ENCODE measurements around the gene CDKL5. TPM values are rescaled to one million over a fixed set of nuclear protein-coding genes. Genes with fewer than 3 reads are reported as not detected.
A peak's percentile ranks its signal among the peaks of the same experiment; 100 is the strongest.
"Not testable (repeated sequence)": the region's sequence is repeated elsewhere in the genome, so short reads cannot be mapped to it uniquely, and the experiment has no call there.

Gene CDKL5
- 1 to 10 TPM; 4.2 to 5.0 TPM for total RNA-seq
- long read RNA-seq = 0 reads

GRCh38 chrX:18425199-18426003 is at the start of gene CDKL5:
Gene CDKL5, plus strand, starts transcription at chrX:18425608. Its CDS starts 81,489 bp downstream, at chrX:18507097.
- peak; percentile 96 to 97 for DNase-seq
- intact Hi-C loops (cut with DNase I, micrococcal nuclease) = no loop called here
- ATAC-seq = peak; percentile 97

DNA sequence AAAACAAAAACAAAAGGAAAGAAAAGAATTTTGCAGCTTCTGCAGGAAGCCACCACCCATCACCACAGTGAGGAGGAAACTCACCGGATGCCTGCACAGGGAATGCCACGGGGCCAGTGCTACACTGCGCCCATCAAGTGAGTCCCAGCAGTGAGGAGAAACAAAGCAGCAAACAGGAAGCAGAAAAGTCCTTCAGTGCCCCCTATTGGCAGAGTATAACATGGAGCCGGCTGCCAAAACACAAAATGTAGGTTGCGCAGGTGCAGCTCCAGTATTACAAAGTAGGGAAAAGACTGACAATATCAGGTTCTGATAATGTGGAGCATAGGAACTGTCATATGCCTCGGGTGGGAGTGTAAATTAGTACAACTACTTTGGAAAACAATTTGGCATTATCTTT is 47.6 kb upstream of the CDKL5 start:
- ATAC-seq (peak; percentile 76), DNase-seq (no peak)
- intact Hi-C loops (cut with DNase I, micrococcal nuclease) = no loop called here

GRCh38 chrX:18389966-18390365 is 35.4 kb upstream of the CDKL5 start:
- intact Hi-C loops (cut with DNase I, micrococcal nuclease) = loop anchor here in 1 of 2 donors (5.0 kb wide), 1 partner anchor 947 kb away; no protein-coding TSS in a partner anchor
- no peak for ATAC-seq
- no peak for DNase-seq

DNA sequence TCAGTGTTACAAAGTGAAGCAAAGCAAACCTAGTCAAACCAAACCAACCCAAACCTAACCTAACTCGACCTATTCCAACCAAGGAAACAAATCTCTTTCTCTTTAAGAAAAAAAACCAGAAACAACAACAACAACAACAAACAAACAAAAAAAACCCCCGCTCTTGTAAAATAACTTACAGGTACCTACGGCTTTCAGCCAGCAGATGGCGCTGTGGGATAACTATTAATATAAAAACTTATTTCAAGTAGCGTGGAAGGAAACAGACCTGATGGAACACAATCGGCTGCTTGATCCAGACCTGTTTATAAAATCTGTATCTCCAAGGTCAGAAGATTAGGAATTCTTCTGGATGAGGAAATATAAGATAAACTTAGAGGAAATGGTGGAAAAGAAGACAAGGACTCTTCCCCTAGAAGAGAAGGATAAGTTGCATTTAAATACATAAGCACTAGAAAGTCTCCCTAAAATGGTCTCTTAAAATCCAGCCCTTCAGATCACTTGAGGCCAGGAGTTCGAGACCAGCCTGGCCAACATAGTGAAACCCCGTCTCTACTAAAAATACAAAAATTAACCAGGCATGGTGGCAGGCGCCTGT is 34.4 kb upstream of the CDKL5 start:
- intact Hi-C loops (cut with DNase I, micrococcal nuclease) = no loop called here

DNA sequence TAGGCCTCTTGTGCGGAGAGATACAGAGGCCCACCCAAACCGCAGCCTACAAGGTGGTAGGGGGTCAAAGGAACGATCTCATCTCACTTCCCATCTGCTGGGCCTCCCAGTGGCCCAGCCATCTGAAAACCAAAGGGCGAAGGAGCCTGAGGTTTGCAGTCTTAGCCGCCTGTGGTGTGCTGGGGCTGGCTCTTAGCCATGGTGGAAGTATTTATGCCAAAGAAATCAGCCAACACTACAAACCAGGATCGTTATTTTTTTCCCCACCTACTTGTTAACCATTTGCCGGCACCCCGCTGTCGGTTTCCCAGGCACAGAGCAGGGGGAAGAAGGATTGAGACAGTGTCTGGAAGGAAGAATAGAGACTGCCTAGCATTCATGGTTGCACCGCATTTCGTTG is 30.9 kb upstream of the CDKL5 start:
- no peak for DNase-seq
- ATAC-seq = no peak
- intact Hi-C loops (cut with DNase I, micrococcal nuclease) = no loop called here

More for the DNA sequence above, 34.4 kb upstream of the CDKL5 start:
- peak; percentile 32 for ATAC-seq
- DNase-seq = peak; percentile 32 to 81

GRCh38 chrX:18401848-18402213 is 23.6 kb upstream of the CDKL5 start:
- intact Hi-C loops (cut with DNase I, micrococcal nuclease) = no loop called here
- DNase-seq (no peak), ATAC-seq (no peak)

GRCh38 chrX:18406531-18407266 is 18.7 kb upstream of the CDKL5 start:
- intact Hi-C loops (cut with DNase I, micrococcal nuclease) = no loop called here
- no peak for DNase-seq
- ATAC-seq = peak; percentile 49

- DNase-seq (no peak), ATAC-seq (peak; percentile 50)
- intact Hi-C loops (cut with DNase I, micrococcal nuclease) = no loop called here
Measured at GRCh38 chrX:18410038-18410437, 15.4 kb upstream of the CDKL5 start.

- no peak for ATAC-seq
Measured at GRCh38 chrX:18415386-18415785, 10.0 kb upstream of the CDKL5 start.

GRCh38 chrX:18422325-18422724 is 3.1 kb upstream of the CDKL5 start:
- DNase-seq (no peak), ATAC-seq (no peak)
- intact Hi-C loops (cut with DNase I, micrococcal nuclease) = no loop called here

More at GRCh38 chrX:18415386-18415785, 10.0 kb upstream of the CDKL5 start:
- intact Hi-C loops (cut with DNase I, micrococcal nuclease) = no loop called here
- DNase-seq = no peak

GRCh38 chrX:18422886-18423285 is 2.5 kb upstream of the CDKL5 start:
- intact Hi-C loops (cut with DNase I, micrococcal nuclease) = no loop called here
- ATAC-seq (no peak), DNase-seq (no peak)

GRCh38 chrX:18424482-18425198 is 768 bp upstream of the CDKL5 start:
- intact Hi-C loops (cut with DNase I, micrococcal nuclease) = no loop called here
- peak in 1 of 2 donors; percentile 19 for DNase-seq
- ATAC-seq = peak; percentile 14

DNA sequence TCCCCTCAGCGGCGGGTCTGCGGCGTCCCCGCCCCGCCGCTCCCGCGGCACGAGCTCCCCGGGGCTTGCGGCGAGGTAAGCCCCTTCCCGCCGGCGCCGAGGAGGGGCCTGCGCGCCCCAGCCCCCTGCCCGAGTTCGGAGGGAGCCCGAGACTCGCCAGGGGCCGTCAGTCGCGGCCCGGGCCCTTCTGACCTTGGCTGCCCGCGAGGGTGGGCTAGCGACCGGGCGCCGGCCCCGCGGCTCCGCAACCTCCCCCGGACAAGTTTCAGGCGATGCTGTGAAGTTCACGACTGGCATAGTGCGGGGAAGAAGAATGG is 554 bp downstream of the CDKL5 start:
- no peak for ATAC-seq
- DNase-seq = peak in 1 of 2 donors; percentile 9
- intact Hi-C loops (cut with DNase I, micrococcal nuclease) = no loop called here

DNA sequence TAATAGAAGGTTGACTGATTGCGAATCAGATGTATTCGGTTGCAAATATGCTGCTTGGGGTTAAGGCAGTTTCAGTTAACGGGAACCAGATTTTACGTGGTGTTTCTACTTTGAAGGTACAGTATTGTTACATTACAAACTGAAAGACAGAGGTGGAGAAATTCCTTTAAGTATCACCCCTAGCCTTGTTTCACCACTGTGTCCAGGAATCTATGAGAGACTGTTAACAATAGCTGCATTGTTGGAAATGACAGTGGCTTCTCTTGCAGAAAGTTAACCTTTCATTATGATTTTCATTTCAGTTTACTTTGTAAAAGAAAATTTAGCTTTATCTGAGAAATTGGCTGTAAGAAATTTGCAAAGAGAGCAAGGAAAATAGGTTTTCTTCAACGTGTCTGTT is 2.6 kb downstream of the CDKL5 start:
- DNase-seq (no peak), ATAC-seq (no peak)
- intact Hi-C loops (cut with DNase I, micrococcal nuclease) = no loop called here

DNA sequence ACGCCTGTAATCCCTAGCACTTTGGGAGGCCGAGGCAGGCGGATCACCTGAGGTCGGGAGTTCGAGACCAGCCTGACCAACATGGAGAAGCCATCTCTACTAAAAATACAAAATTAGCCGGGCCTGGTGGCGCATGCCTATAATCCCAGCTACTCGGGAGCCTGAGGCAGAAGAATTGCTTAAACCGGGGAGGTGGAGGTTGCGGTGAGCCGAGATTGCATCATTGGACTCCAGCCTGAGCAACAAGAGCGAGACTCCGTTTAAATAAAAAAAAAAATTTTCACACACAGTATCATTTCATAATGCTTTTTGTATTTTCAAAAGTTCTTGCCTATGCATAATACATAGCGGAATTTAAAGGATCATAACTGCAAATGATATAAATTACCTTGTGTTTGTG is 7.9 kb downstream of the CDKL5 start:
- ATAC-seq; intact Hi-C loops (cut with DNase I, micrococcal nuclease); DNase-seq: not testable (repeated sequence)

DNA sequence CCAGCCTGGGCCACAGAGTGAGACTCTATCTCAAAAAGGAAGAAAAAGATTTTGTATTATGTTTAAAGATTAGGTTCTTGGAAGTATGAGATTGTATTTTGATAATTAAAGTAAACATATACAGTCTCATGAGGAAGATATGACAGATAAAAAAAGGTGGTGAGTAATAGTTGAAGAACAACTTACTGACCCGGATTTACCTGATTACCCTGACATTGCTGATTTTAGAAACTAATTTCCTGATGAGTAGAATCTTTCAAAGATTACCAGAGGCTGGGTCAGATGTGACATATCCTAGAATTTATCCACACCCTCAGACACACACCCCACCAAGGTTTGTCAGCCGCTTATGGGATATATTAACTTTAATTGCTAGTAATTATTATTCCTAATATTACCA is 9.5 kb downstream of the CDKL5 start:
- intact Hi-C loops (cut with DNase I, micrococcal nuclease) = no loop called here
- DNase-seq = no peak
- ATAC-seq = no peak

DNA sequence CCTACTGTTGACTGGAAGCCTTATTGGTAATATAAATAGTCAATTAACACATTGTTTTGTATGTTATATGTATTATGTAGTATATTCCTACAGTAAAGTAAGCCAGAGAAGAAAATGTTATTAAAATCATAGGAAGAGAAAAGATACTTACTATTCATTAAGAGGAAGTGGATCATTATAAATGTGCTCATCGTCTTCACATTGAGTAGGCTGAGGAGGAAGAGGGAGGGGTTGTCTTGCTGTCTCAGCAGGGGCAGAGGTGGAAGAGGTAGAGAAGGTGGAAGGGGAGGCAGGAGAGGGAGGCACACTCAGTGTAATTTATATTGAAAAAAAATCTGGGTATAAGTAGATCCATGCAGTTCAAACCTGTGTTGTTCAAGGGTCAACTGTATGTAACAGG is 10.6 kb downstream of the CDKL5 start:
- intact Hi-C loops (cut with DNase I, micrococcal nuclease) = no loop called here
- ATAC-seq (no peak), DNase-seq (no peak)

DNA sequence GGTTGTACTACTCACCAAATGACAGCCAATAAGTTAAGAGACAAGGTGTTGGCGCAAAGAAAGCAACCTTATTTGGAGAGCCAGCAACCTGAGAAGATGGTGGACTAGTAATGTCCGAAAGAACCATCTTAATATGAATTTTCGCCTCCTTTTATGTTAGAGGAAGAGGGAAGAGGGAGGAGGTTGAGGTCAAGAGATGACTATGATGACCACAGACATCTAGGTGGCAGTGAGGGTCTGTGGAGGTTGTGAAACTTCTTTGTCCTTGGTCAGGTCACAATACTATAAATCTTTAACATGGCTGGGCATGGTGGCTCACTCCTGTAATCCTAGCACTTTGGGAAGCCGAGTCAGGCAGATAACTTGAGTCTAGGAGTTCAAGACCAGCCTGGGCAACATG is 15.4 kb downstream of the CDKL5 start:
- DNase-seq = no peak
- intact Hi-C loops (cut with DNase I, micrococcal nuclease) = no loop called here
- ATAC-seq = no peak

- intact Hi-C loops (cut with DNase I, micrococcal nuclease) = no loop called here
- ATAC-seq (no peak), DNase-seq (no peak)
Measured at GRCh38 chrX:18441780-18442367, 16.5 kb downstream of the CDKL5 start.
